ENCODE results near the gene NIT1. TPM values are rescaled to one million over a fixed set of nuclear protein-coding genes. Genes with fewer than 3 reads are reported as not detected.
A peak's percentile ranks its signal among the peaks of the same experiment; 100 is the strongest.

Gene NIT1
- total and polyA plus RNA-seq, 9 of the 15 experiments (the other 6 are each of a cell fraction or from before 2014, with no cell fraction given): 18.4 to 76.0 (median 33.7) TPM

DNA sequence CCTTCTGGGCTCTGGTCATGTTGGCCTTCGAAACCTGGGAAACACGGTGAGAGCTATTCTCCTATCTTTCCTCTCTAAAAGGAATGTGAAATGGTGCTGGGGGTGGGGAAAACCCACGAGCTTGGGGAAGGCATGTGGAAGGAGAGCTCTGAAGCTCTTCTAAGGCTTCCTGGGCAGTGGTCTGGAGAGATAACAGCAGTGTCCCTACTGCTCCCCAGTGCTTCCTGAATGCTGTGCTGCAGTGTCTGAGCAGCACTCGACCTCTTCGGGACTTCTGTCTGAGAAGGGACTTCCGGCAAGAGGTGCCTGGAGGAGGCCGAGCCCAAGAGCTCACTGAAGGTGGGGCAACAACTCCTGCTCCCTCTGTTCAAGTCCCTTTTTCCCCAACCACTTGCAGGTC lies 44.1 kb downstream of the NIT1 start (continued):
- TF ChIP-seq, protein P1, sequence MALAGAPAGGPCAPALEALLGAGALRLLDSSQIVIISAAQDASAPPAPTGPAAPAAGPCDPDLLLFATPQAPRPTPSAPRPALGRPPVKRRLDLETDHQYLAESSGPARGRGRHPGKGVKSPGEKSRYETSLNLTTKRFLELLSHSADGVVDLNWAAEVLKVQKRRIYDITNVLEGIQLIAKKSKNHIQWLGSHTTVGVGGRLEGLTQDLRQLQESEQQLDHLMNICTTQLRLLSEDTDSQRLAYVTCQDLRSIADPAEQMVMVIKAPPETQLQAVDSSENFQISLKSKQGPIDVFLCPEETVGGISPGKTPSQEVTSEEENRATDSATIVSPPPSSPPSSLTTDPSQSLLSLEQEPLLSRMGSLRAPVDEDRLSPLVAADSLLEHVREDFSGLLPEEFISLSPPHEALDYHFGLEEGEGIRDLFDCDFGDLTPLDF (CRISPR knock-in tag; IDR thresholded peaks at IDR 0.05): no peak
- TF ChIP-seq DNMT1 (IDR thresholded peaks at IDR 0.05) (no peak), DMBX1 (CRISPR knock-in tag; IDR thresholded peaks at IDR 0.05; ENCODE audit: borderline replicate concordance) (peak; percentile 17; the same call in 1 of the 2 replicates), THRAP3 (IDR thresholded peaks at IDR 0.05; ENCODE audit: borderline replicate concordance) (no peak), SP1 (CRISPR knock-in tag; IDR thresholded peaks at IDR 0.05) (no peak), SREBF1 (IDR thresholded peaks at IDR 0.05; ENCODE audit: borderline replicate concordance, low read depth, low read length) (no peak), BHLHE40 (IDR thresholded peaks at IDR 0.05; ENCODE audit: low read length) (no peak), RNF2 (IDR thresholded peaks at IDR 0.05) (no peak), NFXL1 (CRISPR knock-in tag; IDR thresholded peaks at IDR 0.05) (no peak), KDM2B (CRISPR knock-in tag; IDR thresholded peaks at IDR 0.05) (no peak), HDAC2 (IDR thresholded peaks at IDR 0.05) (0 out of 2 replicates have a peak, but pooled peaks have one; percentile 42), CEBPG (CRISPR knock-in tag; IDR thresholded peaks at IDR 0.05) (no peak), CEBPG (tag; conservative IDR thresholded peaks at IDR 0.05 in 1 of 2, IDR thresholded peaks at IDR 0.05 in 1 of 2) (no peak), CBX5 (IDR thresholded peaks at IDR 0.05; ENCODE audit: borderline replicate concordance, low read depth) (no peak), NCOA1 (IDR thresholded peaks at IDR 0.05; ENCODE audit: low read depth) (no peak), TCF3 (CRISPR knock-in tag; IDR thresholded peaks at IDR 0.05) (peak; percentile 77), KAT7 (CRISPR knock-in tag; IDR thresholded peaks at IDR 0.05; ENCODE audit: borderline replicate concordance) (0 out of 2 replicates have a peak, but pooled peaks have one; percentile 38), CXXC5 (CRISPR knock-in tag; IDR thresholded peaks at IDR 0.05) (peak; percentile 55), ZNF384 (IDR thresholded peaks at IDR 0.05; ENCODE audit: low read depth, low read length) (no peak)
- TF ChIP-seq, protein P2, sequence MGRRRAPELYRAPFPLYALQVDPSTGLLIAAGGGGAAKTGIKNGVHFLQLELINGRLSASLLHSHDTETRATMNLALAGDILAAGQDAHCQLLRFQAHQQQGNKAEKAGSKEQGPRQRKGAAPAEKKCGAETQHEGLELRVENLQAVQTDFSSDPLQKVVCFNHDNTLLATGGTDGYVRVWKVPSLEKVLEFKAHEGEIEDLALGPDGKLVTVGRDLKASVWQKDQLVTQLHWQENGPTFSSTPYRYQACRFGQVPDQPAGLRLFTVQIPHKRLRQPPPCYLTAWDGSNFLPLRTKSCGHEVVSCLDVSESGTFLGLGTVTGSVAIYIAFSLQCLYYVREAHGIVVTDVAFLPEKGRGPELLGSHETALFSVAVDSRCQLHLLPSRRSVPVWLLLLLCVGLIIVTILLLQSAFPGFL (CRISPR knock-in tag; IDR thresholded peaks at IDR 0.05): peak; percentile 77; the same call in 1 of the 2 replicates
- TF ChIP-seq, protein P3, sequence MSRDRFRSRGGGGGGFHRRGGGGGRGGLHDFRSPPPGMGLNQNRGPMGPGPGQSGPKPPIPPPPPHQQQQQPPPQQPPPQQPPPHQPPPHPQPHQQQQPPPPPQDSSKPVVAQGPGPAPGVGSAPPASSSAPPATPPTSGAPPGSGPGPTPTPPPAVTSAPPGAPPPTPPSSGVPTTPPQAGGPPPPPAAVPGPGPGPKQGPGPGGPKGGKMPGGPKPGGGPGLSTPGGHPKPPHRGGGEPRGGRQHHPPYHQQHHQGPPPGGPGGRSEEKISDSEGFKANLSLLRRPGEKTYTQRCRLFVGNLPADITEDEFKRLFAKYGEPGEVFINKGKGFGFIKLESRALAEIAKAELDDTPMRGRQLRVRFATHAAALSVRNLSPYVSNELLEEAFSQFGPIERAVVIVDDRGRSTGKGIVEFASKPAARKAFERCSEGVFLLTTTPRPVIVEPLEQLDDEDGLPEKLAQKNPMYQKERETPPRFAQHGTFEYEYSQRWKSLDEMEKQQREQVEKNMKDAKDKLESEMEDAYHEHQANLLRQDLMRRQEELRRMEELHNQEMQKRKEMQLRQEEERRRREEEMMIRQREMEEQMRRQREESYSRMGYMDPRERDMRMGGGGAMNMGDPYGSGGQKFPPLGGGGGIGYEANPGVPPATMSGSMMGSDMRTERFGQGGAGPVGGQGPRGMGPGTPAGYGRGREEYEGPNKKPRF (IDR thresholded peaks at IDR 0.05; ENCODE audit: low read depth, low read length): no peak
- TF ChIP-seq, protein P4, sequence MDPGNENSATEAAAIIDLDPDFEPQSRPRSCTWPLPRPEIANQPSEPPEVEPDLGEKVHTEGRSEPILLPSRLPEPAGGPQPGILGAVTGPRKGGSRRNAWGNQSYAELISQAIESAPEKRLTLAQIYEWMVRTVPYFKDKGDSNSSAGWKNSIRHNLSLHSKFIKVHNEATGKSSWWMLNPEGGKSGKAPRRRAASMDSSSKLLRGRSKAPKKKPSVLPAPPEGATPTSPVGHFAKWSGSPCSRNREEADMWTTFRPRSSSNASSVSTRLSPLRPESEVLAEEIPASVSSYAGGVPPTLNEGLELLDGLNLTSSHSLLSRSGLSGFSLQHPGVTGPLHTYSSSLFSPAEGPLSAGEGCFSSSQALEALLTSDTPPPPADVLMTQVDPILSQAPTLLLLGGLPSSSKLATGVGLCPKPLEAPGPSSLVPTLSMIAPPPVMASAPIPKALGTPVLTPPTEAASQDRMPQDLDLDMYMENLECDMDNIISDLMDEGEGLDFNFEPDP (CRISPR knock-in tag; IDR thresholded peaks at IDR 0.05): no peak
- TF ChIP-seq, protein P5, sequence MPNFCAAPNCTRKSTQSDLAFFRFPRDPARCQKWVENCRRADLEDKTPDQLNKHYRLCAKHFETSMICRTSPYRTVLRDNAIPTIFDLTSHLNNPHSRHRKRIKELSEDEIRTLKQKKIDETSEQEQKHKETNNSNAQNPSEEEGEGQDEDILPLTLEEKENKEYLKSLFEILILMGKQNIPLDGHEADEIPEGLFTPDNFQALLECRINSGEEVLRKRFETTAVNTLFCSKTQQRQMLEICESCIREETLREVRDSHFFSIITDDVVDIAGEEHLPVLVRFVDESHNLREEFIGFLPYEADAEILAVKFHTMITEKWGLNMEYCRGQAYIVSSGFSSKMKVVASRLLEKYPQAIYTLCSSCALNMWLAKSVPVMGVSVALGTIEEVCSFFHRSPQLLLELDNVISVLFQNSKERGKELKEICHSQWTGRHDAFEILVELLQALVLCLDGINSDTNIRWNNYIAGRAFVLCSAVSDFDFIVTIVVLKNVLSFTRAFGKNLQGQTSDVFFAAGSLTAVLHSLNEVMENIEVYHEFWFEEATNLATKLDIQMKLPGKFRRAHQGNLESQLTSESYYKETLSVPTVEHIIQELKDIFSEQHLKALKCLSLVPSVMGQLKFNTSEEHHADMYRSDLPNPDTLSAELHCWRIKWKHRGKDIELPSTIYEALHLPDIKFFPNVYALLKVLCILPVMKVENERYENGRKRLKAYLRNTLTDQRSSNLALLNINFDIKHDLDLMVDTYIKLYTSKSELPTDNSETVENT (CRISPR knock-in tag; IDR thresholded peaks at IDR 0.05): no peak

All from K562 (cell line).